ENCODE measurements around the gene H1-8.

H1-8 gene

DNA sequence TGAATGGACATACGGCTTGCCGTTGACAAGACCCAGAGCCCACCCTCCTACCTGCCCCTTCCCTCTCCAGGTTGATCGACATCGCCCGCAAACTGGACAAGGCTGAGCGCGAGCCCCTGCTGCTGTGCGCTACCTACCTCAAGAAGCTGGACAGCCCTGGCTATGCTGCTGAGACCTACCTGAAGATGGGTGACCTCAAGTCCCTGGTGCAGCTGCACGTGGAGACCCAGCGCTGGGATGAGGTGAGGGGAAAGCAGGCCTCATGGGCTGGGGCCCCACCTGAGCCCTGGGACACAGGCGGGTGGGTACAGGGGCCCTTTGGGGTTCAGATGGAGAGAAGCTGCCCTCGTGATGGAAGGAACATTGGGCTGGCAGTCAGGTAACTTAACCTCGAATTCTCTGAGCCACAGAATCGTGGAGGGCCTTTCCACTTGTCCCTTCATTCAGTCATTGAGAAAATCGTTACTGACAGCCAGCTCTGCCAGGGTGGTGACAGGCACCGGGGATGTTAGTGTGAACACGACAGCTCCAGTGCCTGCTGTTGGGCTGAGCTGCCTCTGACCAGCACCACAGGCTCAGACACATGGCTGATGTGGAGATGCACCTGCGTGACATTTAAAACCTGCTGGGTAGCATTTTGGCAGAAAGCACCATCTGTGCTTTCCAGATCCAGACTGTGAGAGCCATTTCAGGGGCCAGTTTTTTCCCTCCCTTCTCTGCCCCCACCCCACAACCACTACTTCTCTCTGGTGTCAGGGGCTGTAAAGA lies 40.1 kb upstream of the H1-8 start:
- no peaks in the 10 kb centered on the region for H3K9me3 ChIP-seq (ENCODE audit: control insufficient read depth, insufficient read depth, low read length)
- H3K36me3 ChIP-seq (ENCODE audit: control insufficient read depth, insufficient read depth, low read length), result 0 out of 2 replicates have a peak, but pooled peaks cover 4% of the 10 kb centered on the region
- H3K27me3 ChIP-seq (ENCODE audit: control insufficient read depth, insufficient read depth, low read length), result no peaks in the 10 kb centered on the region
- no peaks in the 10 kb centered on the region; the same call in 1 of the 2 replicates for H3K4me1 ChIP-seq (ENCODE audit: control insufficient read depth, insufficient read depth, low read length)
- WGBS (ENCODE audit: insufficient coverage, insufficient read length), result no CpG with 5 or more reads among the region's 18 CpGs
- no peak overlapping the region for H3K4me3 ChIP-seq (ENCODE audit: low read length)
- H3K27ac ChIP-seq (ENCODE audit: low read length), result no peak overlapping the region
- no peak for DNase-seq (ENCODE audit: low read depth, low spot score)

- H3K27ac ChIP-seq (ENCODE audit: low read length), result no peak overlapping the region
- no peak for DNase-seq (ENCODE audit: low read depth, low spot score)
- no peaks in the 10 kb centered on the region for H3K27me3 ChIP-seq (ENCODE audit: control insufficient read depth, insufficient read depth, low read length)
- H3K9me3 ChIP-seq (ENCODE audit: control insufficient read depth, insufficient read depth, low read length), result no peaks in the 10 kb centered on the region
- no CpG with 5 or more reads among the region's 13 CpGs for WGBS (ENCODE audit: insufficient coverage, insufficient read length)
- 0 out of 2 replicates have a peak, but pooled peaks cover 4% of the 10 kb centered on the region for H3K36me3 ChIP-seq (ENCODE audit: control insufficient read depth, insufficient read depth, low read length)
- H3K4me3 ChIP-seq (ENCODE audit: low read length), result no peak overlapping the region
- H3K4me1 ChIP-seq (ENCODE audit: control insufficient read depth, insufficient read depth, low read length), result no peaks in the 10 kb centered on the region; the same call in 1 of the 2 replicates
Observed at GRCh38 chr3:129503471-129504291, 39.3 kb upstream of the H1-8 start.

DNA sequence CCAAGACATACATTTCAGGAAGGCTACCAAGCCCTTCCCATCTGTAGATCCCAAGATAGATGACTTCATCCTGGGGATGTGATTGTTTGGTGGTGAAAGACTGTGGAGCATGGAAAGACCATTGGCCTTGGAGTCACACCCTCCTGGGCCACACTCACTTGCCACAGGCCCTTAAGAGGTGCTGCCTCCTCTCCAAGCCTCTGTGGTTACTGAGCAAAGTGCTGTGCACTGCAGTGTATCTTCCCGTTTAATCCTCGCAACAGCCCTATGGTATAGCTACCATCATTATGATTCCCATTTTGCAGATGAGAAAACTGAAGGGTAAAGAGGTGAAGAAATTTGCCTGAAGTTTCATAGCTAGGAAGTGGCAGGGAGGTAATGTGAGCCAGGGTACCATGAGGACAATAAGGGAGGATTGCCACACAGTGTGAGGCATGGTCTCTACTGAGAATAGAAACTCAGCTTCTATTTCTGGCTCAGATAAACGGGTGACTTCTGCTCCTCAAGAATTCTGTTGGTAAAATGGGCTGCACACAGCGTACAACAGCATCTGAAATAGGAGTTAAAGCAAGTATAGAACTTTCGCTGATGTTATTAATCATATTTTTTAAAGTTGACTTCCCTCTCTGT lies 38.4 kb upstream of the H1-8 start:
- DNase-seq (ENCODE audit: low read depth, low spot score), result no peak
- WGBS (ENCODE audit: insufficient coverage, insufficient read length), result no CpG with 5 or more reads among the region's 5 CpGs
- H3K9me3 ChIP-seq (ENCODE audit: control insufficient read depth, insufficient read depth, low read length), result no peaks in the 10 kb centered on the region
- H3K4me1 ChIP-seq (ENCODE audit: control insufficient read depth, insufficient read depth, low read length), result no peaks in the 10 kb centered on the region; the same call in 1 of the 2 replicates
- no peak overlapping the region for H3K27ac ChIP-seq (ENCODE audit: low read length)
- 0 out of 2 replicates have a peak, but pooled peaks cover 4% of the 10 kb centered on the region for H3K36me3 ChIP-seq (ENCODE audit: control insufficient read depth, insufficient read depth, low read length)
- H3K27me3 ChIP-seq (ENCODE audit: control insufficient read depth, insufficient read depth, low read length), result no peaks in the 10 kb centered on the region
- H3K4me3 ChIP-seq (ENCODE audit: low read length), result no peak overlapping the region

- Histone ChIP-seq H3K9me3 (ENCODE audit: control insufficient read depth, insufficient read depth, low read length) (no peaks in the 10 kb centered on the region), H3K27ac (ENCODE audit: low read length) (no peak overlapping the region), H3K4me1 (ENCODE audit: control insufficient read depth, insufficient read depth, low read length) (no peaks in the 10 kb centered on the region; the same call in 1 of the 2 replicates), H3K4me3 (ENCODE audit: low read length) (no peak overlapping the region), H3K27me3 (ENCODE audit: control insufficient read depth, insufficient read depth, low read length) (no peaks in the 10 kb centered on the region), H3K36me3 (ENCODE audit: control insufficient read depth, insufficient read depth, low read length) (0 out of 2 replicates have a peak, but pooled peaks cover 4% of the 10 kb centered on the region)
- no peak for DNase-seq (ENCODE audit: low read depth, low spot score)
- WGBS (ENCODE audit: insufficient coverage, insufficient read length), result no CpG with 5 or more reads among the region's 6 CpGs
Observed at GRCh38 chr3:129505341-129505740, 37.6 kb upstream of the H1-8 start.

DNA sequence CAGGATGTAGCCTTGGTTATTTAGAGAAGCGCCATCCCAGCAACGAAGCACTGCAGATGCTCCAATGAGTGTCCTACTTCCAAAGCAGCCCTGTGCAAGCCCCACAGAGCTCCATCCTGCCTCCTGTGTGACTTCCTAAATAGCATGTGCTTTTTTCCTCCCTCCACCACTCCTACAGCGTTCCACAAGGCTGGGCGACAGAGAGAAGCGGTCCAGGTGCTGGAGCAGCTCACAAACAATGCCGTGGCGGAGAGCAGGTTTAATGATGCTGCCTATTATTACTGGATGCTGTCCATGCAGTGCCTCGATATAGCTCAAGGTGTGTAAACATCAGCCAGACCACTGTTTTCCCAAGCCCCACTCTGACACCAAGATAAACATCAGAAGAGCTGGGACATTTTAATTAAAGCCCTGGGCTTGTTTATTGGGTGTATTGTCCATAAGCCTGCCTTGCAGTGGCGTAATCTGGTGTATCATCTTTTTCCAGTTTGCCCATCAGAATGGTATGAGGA lies 36.7 kb upstream of the H1-8 start:
- Histone ChIP-seq H3K27ac (ENCODE audit: low read length) (no peak overlapping the region), H3K36me3 (ENCODE audit: control insufficient read depth, insufficient read depth, low read length) (0 out of 2 replicates have a peak, but pooled peaks cover 4% of the 10 kb centered on the region), H3K27me3 (ENCODE audit: control insufficient read depth, insufficient read depth, low read length) (no peaks in the 10 kb centered on the region), H3K4me3 (ENCODE audit: low read length) (no peak overlapping the region), H3K4me1 (ENCODE audit: control insufficient read depth, insufficient read depth, low read length) (no peaks in the 10 kb centered on the region; the same call in 1 of the 2 replicates), H3K9me3 (ENCODE audit: control insufficient read depth, insufficient read depth, low read length) (no peaks in the 10 kb centered on the region)
- no CpG with 5 or more reads among the region's 9 CpGs for WGBS (ENCODE audit: insufficient coverage, insufficient read length)
- no peak for DNase-seq (ENCODE audit: low read depth, low spot score)

- Histone ChIP-seq H3K27me3 (ENCODE audit: control insufficient read depth, insufficient read depth, low read length) (no peaks in the 10 kb centered on the region), H3K27ac (ENCODE audit: low read length) (no peak overlapping the region), H3K36me3 (ENCODE audit: control insufficient read depth, insufficient read depth, low read length) (0 out of 2 replicates have a peak, but pooled peaks cover 4% of the 10 kb centered on the region), H3K4me1 (ENCODE audit: control insufficient read depth, insufficient read depth, low read length) (no peaks in the 10 kb centered on the region; the same call in 1 of the 2 replicates), H3K9me3 (ENCODE audit: control insufficient read depth, insufficient read depth, low read length) (no peaks in the 10 kb centered on the region), H3K4me3 (ENCODE audit: low read length) (no peak overlapping the region)
- WGBS (ENCODE audit: insufficient coverage, insufficient read length), result no CpG with 5 or more reads among the region's 9 CpGs
- no peak for DNase-seq (ENCODE audit: low read depth, low spot score)
Observed at GRCh38 chr3:129507181-129507831, 35.7 kb upstream of the H1-8 start.

DNA sequence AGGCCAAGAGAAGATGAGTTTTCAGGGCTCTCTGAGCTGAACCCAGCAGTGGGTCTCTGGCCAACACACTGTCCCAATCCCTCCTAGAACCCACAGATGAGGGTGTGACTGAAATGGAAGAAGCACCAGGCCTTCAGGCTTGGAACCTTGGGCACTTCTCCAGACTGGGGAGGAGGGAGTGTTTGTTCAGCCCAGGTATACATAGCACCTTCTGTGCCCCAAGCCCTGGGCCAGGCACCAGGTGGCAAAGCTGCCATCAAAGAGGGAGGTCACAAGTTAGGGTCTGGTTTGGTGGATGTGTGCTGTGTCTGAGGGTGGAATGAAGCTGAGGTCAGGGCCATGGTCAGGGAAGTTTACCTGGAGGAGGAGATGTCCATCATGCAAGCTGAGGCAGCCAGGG lies 30.4 kb upstream of the H1-8 start:
- no peaks in the 10 kb centered on the region for H3K27me3 ChIP-seq (ENCODE audit: control insufficient read depth, insufficient read depth, low read length)
- DNase-seq (ENCODE audit: low read depth, low spot score), result no peak
- no peaks in the 10 kb centered on the region for H3K9me3 ChIP-seq (ENCODE audit: control insufficient read depth, insufficient read depth, low read length)
- H3K4me1 ChIP-seq (ENCODE audit: control insufficient read depth, insufficient read depth, low read length), result no peaks in the 10 kb centered on the region
- no peak overlapping the region for H3K27ac ChIP-seq (ENCODE audit: low read length)
- H3K36me3 ChIP-seq (ENCODE audit: control insufficient read depth, insufficient read depth, low read length), result peaks cover 4% of the 10 kb centered on the region; the same call in 1 of the 2 replicates
- no peak overlapping the region for H3K4me3 ChIP-seq (ENCODE audit: low read length)

DNA sequence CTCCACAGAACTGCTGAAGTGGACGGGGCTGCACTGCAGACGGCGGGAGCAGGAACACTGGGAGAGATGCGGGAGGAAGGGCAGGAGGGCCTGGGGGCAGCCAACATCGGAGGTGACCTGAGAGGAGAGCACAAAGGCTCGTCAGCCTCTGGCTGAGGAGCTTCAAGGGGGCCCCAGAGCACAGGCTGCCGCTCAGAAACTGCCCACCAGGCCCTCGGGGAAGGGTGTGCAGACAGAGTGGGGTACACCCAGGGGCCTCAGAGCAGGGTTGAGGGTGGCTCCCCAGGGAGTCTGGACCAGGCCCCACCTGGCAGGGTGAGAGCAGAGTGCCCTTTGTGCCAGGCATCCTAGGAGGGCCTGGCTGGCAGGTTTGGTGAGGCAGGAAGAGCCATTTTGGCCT lies 29.3 kb upstream of the H1-8 start:
- Histone ChIP-seq H3K27ac (ENCODE audit: low read length) (no peak overlapping the region), H3K4me3 (ENCODE audit: low read length) (no peak overlapping the region), H3K36me3 (ENCODE audit: control insufficient read depth, insufficient read depth, low read length) (peaks cover 4% of the 10 kb centered on the region; the same call in 1 of the 2 replicates), H3K9me3 (ENCODE audit: control insufficient read depth, insufficient read depth, low read length) (no peaks in the 10 kb centered on the region), H3K4me1 (ENCODE audit: control insufficient read depth, insufficient read depth, low read length) (no peaks in the 10 kb centered on the region), H3K27me3 (ENCODE audit: control insufficient read depth, insufficient read depth, low read length) (no peaks in the 10 kb centered on the region)
- no CpG with 5 or more reads among the region's 8 CpGs for WGBS (ENCODE audit: insufficient coverage, insufficient read length)
- DNase-seq (ENCODE audit: low read depth, low spot score), result no peak

- peaks cover 4% of the 10 kb centered on the region; the same call in 1 of the 2 replicates for H3K36me3 ChIP-seq (ENCODE audit: control insufficient read depth, insufficient read depth, low read length)
- H3K4me1 ChIP-seq (ENCODE audit: control insufficient read depth, insufficient read depth, low read length), result no peaks in the 10 kb centered on the region
- no CpG with 5 or more reads among the region's 10 CpGs for WGBS (ENCODE audit: insufficient coverage, insufficient read length)
- no peaks in the 10 kb centered on the region for H3K27me3 ChIP-seq (ENCODE audit: control insufficient read depth, insufficient read depth, low read length)
- no peak for DNase-seq (ENCODE audit: low read depth, low spot score)
- H3K27ac ChIP-seq (ENCODE audit: low read length), result no peak overlapping the region
- no peak overlapping the region for H3K4me3 ChIP-seq (ENCODE audit: low read length)
- H3K9me3 ChIP-seq (ENCODE audit: control insufficient read depth, insufficient read depth, low read length), result no peaks in the 10 kb centered on the region
Observed at GRCh38 chr3:129514110-129514509, 28.9 kb upstream of the H1-8 start.

Measured in iPS DF 6.9 (cell line).